Prostate gland (tissue), 2 donors: ENCODE measurements around the gene CATSPERZ.

Source experiments
- CTCF ChIP-seq, 4 experiments: fragments of 200-600 bp in 2 of 4; fragments of 450-650 bp in 2 of 4; sonication (generic) in 2 of 4; IDR thresholded peaks; 1 replicate in 3 of 4; 2 replicates in 1 of 4; pipeline ENCODE4 v1.5.1; 2016 to 2019; ENCODE audit warnings: antibody characterized with exemption in 4 of 4, mild to moderate bottlenecking in 2 of 4, moderate library complexity in 2 of 4
- POLR2A ChIP-seq: fragments of 450-650 bp; IDR thresholded peaks from one replicate; pipeline ENCODE4 v1.6.1; 2016; ENCODE audit warnings: antibody characterized with exemption, mild to moderate bottlenecking
- POLR2AphosphoS5 ChIP-seq: sonication (generic); formaldehyde crosslinking; IDR thresholded peaks from one replicate; pipeline ENCODE4 v1.6.1; 2017; ENCODE audit warnings: antibody characterized with exemption

- no peak for TF ChIP-seq CTCF (IDR thresholded peaks at IDR 0.05)
- TF ChIP-seq POLR2AphosphoS5: no peak
- TF ChIP-seq POLR2A: no peak
These were observed 24.3 kb upstream of the CATSPERZ start for GRCh38 chr11:64275841-64276240.
